Measurements from ENCODE around the gene SEMA5A.

GRCh38 chr5:9058666-9059065 is 487.2 kb downstream of the SEMA5A start:
- TF ChIP-seq CTCF (IDR thresholded peaks at IDR 0.05) (no peak), POLR2A (IDR thresholded peaks at IDR 0.05) (no peak)
